ENCODE data around the gene TMEM100.

DNA sequence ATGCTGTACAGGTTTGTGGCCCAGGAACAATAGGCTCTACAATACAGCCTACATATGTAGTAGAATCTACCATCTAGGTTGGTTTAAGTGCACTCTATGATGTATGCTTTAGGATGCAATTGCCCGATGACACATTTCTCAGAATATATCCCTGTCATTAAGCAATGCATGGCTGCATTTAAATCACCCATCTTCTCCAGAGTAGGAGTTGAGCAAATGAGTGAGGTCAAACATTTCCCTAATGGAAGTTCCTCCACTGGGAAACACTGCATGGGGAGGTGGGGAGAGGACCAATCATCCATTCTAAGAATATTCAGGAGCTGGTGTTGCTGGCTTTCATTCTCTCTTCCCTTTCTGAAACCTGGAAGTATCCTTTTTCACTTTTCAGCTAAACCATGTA lies 26.2 kb upstream of the TMEM100 start:
- TF ChIP-seq, protein P1, sequence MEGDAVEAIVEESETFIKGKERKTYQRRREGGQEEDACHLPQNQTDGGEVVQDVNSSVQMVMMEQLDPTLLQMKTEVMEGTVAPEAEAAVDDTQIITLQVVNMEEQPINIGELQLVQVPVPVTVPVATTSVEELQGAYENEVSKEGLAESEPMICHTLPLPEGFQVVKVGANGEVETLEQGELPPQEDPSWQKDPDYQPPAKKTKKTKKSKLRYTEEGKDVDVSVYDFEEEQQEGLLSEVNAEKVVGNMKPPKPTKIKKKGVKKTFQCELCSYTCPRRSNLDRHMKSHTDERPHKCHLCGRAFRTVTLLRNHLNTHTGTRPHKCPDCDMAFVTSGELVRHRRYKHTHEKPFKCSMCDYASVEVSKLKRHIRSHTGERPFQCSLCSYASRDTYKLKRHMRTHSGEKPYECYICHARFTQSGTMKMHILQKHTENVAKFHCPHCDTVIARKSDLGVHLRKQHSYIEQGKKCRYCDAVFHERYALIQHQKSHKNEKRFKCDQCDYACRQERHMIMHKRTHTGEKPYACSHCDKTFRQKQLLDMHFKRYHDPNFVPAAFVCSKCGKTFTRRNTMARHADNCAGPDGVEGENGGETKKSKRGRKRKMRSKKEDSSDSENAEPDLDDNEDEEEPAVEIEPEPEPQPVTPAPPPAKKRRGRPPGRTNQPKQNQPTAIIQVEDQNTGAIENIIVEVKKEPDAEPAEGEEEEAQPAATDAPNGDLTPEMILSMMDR (IDR thresholded peaks at IDR 0.05), result no peak
- no peak for TF ChIP-seq POLR2A (IDR thresholded peaks at IDR 0.05)

Measured in body of pancreas (tissue), 4 donors.